Activated CD4-positive, alpha-beta memory T cell treated with anti-CD3 and anti-CD28 coated beads, Interleukin-2, amount 10 ng/mL, durations not matched to agents 7 days and 5 days (primary cell): ENCODE measurements around the gene CRYAA. TPM values are rescaled to one million over a fixed set of nuclear protein-coding genes. Genes with fewer than 3 reads are reported as not detected.
"Not testable (repeated sequence)": the region's sequence is repeated elsewhere in the genome, so short reads cannot be mapped to it uniquely, and the experiment has no call there.

ENCODE experiments used
- CTCF ChIA-PET: fragments of 350-600 bp; sonication (Branson Sonifier 250); formaldehyde crosslinking; loops from one replicate; lab custom pipeline; 2021; ENCODE audit warnings: antibody characterized with exemption, inconsistent platforms; lab: Charles Lee
- POLR2A ChIA-PET: fragments of 350-600 bp; sonication (Branson Sonifier 250); formaldehyde crosslinking; loops from one replicate; lab custom pipeline; 2021; ENCODE audit warnings: antibody characterized with exemption; lab: Charles Lee
- DNase-seq: peaks from one replicate; pipeline ENCODE4 v3.0.0-alpha.2; 2020
- H3K27ac Mint-ChIP-seq: one replicate; pipeline ENCODE4 v1.8.0; 2021; ENCODE audit warnings: mild to moderate bottlenecking, mixed read lengths
- H3K27me3 Mint-ChIP-seq: one replicate; pipeline ENCODE4 v1.8.0; 2021; ENCODE audit warnings: mixed read lengths
- H3K36me3 Mint-ChIP-seq: one replicate; pipeline ENCODE4 v1.8.0; 2021; ENCODE audit warnings: low read depth, mixed read lengths
- H3K4me1 Mint-ChIP-seq: one replicate; pipeline ENCODE4 v1.8.0; 2021; ENCODE audit warnings: mixed read lengths
- H3K4me3 Mint-ChIP-seq: one replicate; pipeline ENCODE4 v1.8.0; 2021; ENCODE audit warnings: mild to moderate bottlenecking, mixed read lengths
- H3K9me3 Mint-ChIP-seq: one replicate; pipeline ENCODE4 v1.8.0; 2021; ENCODE audit warnings: mixed read lengths
- total RNA-seq, 2 experiments: library from RNA; stranded (reverse); gene quantifications; one replicate each; pipeline ENCODE4 v1.2.3, GENCODE V29; 2021

Gene CRYAA
- total RNA-seq, 2 experiments from 2014 or later = not detected

DNA sequence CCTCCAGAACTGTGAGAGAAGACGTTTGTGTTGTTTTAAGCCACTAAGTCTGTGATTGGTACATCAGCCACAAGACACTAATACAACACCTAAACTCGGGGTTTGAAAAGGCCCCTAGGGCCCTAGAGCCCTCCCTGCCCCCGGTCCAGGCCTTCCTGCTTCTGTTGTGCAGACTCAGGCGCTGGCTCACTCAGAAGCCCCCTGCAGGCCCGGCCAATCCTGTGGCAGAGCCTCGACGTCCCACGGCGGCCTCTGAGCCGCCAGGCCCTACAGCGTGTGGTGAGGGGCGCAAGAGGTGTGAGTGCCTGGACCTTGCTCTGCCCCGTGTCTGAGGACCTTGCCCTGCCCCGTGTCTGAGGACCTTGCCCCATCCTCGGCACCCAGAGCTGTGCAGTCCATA is 3.1 kb upstream of the CRYAA start:
- DNase-seq, H3K27ac Mint-ChIP-seq, POLR2A ChIA-PET, H3K27me3 Mint-ChIP-seq, CTCF ChIA-PET, H3K4me1 Mint-ChIP-seq, H3K9me3 Mint-ChIP-seq, H3K4me3 Mint-ChIP-seq, H3K36me3 Mint-ChIP-seq: not testable (repeated sequence)

DNA sequence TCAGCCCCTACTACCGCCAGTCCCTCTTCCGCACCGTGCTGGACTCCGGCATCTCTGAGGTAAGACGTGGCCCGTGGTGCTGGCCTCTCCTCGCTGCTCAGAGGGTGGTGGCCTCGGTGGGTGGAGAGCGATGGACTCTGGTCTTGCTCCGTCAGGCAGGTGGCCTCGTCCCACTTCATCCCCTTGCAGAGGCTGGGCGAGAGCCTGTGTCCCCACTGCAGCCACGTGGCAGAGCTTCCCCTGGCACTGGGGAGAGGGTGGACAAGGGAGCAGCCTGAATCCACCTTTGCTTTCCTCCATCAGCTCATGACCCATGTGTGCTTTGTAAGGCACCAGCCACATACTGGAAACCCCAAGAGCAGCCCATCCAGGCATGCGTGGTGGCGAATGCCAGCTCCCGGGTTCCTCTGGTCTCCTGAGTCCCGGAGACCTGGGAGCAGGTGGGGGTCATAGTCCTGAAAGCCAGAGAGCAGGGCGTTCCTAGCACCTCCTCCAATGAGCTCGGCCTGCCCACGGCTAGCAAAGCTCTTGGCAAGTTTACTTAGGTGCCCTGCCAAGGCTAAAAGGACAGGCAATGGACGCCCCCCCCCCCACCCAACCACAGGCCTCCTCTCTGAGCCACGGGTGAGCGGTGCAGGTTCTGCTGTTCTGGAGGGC is 550 bp downstream of the CRYAA start:
- POLR2A ChIA-PET, CTCF ChIA-PET, H3K4me3 Mint-ChIP-seq, H3K27me3 Mint-ChIP-seq, DNase-seq, H3K9me3 Mint-ChIP-seq, H3K4me1 Mint-ChIP-seq, H3K27ac Mint-ChIP-seq, H3K36me3 Mint-ChIP-seq: not testable (repeated sequence)

DNA sequence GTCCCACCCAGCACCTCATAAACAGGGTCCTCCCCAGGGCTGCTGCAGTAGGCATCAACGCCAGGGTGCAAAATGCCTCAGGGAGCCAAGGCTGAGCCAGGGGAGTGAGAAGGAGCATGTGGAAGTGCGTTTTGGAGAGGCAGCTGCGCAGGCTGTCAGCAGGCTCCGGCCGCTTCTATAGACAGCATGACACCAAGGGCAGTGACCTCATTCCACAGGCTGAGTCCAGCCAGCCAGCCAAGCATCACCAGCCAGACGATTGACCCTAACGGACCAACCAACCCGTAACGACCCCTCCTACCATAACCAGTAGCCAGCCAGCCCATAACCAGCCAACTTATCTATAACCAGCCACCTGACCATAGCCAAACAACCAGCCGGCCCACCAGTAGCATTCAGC is 1.1 kb downstream of the CRYAA start:
- H3K4me3 Mint-ChIP-seq, H3K4me1 Mint-ChIP-seq, POLR2A ChIA-PET, H3K27me3 Mint-ChIP-seq, H3K27ac Mint-ChIP-seq, H3K9me3 Mint-ChIP-seq, H3K36me3 Mint-ChIP-seq, CTCF ChIA-PET, DNase-seq: not testable (repeated sequence)

DNA sequence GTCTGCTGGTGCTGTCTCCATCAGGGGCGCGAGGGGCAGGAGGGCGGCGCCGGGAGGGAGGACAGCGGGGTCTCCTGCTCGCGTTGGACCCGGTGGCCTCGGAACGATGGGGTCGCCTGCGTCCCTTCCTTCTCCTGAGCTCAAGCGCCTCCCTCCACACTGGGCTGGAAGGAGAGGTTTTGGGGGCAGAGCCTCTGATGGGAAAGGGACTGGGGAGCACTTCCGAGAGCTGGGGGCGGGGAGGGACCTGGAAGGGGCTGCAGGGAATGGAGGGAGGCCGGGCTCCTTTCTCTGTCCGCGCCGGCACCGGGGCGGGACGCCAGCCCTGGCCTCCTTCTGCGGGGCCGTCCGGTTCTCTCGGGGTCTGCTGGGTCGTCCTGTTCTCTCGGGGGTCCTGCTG is 4.0 kb downstream of the CRYAA start:
- H3K4me3 Mint-ChIP-seq, H3K9me3 Mint-ChIP-seq, H3K36me3 Mint-ChIP-seq, H3K27me3 Mint-ChIP-seq, CTCF ChIA-PET, DNase-seq, H3K27ac Mint-ChIP-seq, H3K4me1 Mint-ChIP-seq, POLR2A ChIA-PET: not testable (repeated sequence)

DNA sequence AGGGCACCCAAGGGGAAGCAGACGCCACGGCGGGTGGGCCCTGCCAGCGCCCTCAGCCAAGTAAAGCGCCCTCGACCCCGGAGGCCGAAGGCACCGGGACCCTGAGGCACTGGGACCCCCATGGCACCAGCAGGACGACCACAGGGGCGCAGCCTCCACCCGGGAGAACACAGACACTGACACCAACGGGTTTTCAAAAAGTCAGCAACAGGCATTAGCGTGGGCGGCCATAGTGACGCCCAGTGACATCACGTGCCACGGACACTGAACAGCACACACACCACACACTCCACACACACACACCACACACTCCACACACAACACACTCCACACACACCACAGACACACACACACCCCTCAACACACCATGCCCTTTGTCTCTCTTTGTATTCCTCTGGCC is 4.6 kb downstream of the CRYAA start:
- CTCF ChIA-PET, POLR2A ChIA-PET, H3K9me3 Mint-ChIP-seq, H3K27ac Mint-ChIP-seq, DNase-seq, H3K4me1 Mint-ChIP-seq, H3K36me3 Mint-ChIP-seq, H3K27me3 Mint-ChIP-seq, H3K4me3 Mint-ChIP-seq: not testable (repeated sequence)

DNA sequence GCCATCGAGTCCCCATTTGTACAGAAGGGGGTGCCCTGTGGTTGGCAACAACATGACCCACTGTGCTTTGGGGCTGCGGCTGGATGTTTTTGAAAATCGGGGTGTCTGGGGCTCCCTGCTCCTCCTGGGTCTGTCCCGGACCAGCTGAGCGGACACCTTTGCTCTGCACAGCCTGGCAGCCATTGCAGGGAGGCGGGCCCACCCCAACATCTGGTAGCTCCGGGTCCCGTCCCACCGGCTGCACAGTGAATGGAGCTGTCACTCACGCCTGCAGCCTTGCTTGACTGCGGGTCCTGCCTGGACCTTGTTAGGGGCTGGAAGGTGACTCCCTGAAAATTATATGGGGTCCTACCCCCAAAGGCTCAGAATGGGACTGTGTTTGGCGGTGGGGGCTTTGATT is 5.1 kb downstream of the CRYAA start:
- CTCF ChIA-PET, H3K27me3 Mint-ChIP-seq, H3K4me3 Mint-ChIP-seq, H3K9me3 Mint-ChIP-seq, H3K36me3 Mint-ChIP-seq, H3K27ac Mint-ChIP-seq, POLR2A ChIA-PET, H3K4me1 Mint-ChIP-seq, DNase-seq: not testable (repeated sequence)

DNA sequence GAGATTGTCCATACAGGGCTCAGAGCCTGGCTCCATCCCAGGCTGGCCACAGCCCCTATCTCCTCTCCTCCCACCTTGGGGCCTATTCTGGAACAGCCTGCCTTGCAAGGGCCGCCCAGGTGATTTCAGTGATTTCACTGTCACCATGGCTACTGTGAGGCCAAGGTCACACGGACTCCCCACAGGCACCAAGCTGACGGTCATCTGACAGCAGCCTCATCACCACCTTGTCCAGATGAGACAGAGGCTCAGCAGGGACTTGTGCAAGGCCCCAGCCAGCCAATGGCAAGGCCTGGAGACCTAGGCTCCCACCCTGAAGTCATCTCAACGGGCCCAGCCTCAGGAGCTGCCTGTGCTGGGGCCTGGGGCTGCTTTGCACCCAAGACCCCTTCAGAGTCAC is 6.2 kb downstream of the CRYAA start:
- H3K27ac Mint-ChIP-seq, H3K27me3 Mint-ChIP-seq, H3K4me3 Mint-ChIP-seq, H3K36me3 Mint-ChIP-seq, DNase-seq, H3K4me1 Mint-ChIP-seq, POLR2A ChIA-PET, CTCF ChIA-PET, H3K9me3 Mint-ChIP-seq: not testable (repeated sequence)

DNA sequence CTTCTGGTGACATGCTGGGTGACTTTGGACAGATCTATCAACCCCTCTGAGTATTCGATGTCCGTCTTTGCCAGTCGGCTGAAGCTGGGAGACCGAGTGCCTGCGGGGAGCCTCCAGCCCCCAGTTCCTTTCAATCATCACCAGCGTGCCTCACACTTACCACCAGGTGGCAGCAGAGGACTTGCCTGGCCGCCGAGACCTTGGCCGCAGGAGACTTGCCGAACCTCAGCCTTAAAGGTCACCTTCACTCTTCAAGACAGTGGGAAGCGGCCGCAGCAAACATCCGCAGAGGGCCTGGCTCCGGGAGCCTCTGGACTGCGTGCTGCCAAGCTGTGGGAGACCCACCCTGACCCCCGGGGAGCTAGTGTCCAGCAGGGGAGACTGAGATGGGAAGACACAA is 7.8 kb downstream of the CRYAA start:
- H3K4me3 Mint-ChIP-seq, H3K27ac Mint-ChIP-seq, H3K4me1 Mint-ChIP-seq, H3K36me3 Mint-ChIP-seq, DNase-seq, CTCF ChIA-PET, H3K27me3 Mint-ChIP-seq, POLR2A ChIA-PET, H3K9me3 Mint-ChIP-seq: not testable (repeated sequence)

DNA sequence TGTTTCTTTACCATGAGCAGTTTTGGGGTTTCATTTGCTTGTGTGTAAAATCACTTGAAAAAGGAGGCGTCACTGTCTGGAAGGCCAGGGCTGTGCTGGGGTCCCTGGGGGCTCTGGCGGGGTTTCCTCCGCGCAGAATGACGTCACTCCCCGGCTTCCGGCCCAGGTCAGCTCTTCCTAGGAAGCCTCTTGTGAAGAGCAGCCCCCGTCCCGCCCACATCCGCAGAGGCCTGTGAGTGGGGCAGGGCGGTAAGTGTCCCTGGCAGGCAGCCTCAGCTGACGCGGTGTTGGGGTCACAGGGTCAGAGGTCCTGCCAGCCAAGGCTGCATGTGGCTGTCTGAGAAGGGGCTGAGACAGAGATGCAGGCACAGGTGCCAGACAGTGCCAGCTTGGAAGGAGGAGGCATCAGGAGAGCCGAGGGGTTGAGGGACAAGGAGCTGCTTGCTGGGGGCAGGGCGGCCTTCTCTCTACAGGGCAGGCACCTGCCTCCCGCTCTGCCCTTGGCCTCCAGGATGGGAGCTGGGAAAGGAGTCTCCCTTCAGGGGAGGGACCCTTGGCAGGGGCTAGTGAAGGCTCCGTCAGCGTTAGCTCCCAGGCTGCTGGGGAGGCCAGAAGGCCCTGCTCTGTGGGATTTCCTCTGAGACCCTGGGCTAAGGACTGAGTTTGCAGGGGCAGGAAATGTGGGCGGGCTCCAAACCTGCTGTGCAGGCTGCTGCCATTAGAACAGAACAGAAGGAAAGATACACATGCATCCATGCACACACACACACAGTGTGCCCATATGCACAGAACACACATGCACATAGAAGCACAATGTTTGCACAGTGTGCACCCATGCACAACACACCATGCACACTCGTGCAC is 8.5 kb downstream of the CRYAA start:
- H3K36me3 Mint-ChIP-seq, H3K4me3 Mint-ChIP-seq, CTCF ChIA-PET, H3K4me1 Mint-ChIP-seq, H3K9me3 Mint-ChIP-seq, POLR2A ChIA-PET, H3K27ac Mint-ChIP-seq, H3K27me3 Mint-ChIP-seq, DNase-seq: not testable (repeated sequence)

DNA sequence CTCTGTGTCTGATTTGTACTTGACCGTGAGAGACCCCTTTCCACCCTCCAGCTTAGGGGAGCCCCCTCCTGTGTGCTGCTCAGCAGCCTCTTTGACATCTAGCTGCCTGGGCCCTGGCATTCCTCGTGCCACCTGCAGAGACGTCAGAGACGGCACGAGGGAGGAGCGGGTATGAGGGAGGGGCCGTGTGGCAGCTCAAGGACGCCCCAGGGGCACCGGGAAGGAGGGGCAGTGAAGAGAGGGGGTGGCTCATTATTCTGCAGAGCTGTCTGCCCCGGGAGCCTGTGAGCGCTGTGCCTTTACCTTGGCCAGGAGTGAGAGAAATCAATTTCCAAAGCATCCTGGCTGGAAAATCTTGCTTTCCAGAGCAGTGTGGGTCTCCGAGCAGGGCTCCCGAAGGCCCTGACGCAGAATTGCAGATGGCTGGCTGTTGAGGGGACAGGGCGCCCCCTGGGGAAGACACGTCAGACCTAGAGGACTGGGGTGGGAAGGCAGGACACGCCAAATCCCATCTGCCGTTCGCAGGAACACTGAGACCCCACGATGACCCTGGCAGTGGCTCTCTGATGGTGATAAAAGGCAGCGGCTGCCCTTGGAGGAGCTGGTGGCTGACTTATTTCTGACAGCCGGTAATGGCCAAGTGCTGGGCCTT is 9.5 kb downstream of the CRYAA start:
- H3K4me3 Mint-ChIP-seq, H3K27ac Mint-ChIP-seq, H3K9me3 Mint-ChIP-seq, H3K4me1 Mint-ChIP-seq, H3K27me3 Mint-ChIP-seq, H3K36me3 Mint-ChIP-seq, CTCF ChIA-PET, POLR2A ChIA-PET, DNase-seq: not testable (repeated sequence)

DNA sequence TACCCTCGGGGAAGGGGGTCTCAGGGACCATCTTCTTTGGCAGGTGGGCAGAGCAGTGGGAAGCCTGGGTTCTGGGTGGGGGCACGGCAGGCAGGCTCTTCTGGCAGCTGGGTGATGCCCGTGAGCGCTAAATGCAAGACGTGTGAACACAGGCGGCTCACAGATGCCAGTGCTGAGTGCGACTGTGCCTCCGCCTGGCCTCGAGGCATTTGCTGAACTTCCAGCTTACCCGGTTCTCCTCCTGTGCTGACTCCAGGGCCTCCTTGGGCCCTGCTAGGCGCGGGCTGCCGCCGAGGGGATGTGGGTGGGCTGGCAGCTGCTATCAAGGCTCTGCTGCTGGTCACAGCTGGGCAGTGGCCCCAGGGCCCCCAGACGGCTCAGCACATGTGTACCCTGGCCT is 12.2 kb downstream of the CRYAA start:
- H3K9me3 Mint-ChIP-seq, DNase-seq, H3K4me1 Mint-ChIP-seq, H3K36me3 Mint-ChIP-seq, POLR2A ChIA-PET, H3K27me3 Mint-ChIP-seq, CTCF ChIA-PET, H3K27ac Mint-ChIP-seq, H3K4me3 Mint-ChIP-seq: not testable (repeated sequence)

DNA sequence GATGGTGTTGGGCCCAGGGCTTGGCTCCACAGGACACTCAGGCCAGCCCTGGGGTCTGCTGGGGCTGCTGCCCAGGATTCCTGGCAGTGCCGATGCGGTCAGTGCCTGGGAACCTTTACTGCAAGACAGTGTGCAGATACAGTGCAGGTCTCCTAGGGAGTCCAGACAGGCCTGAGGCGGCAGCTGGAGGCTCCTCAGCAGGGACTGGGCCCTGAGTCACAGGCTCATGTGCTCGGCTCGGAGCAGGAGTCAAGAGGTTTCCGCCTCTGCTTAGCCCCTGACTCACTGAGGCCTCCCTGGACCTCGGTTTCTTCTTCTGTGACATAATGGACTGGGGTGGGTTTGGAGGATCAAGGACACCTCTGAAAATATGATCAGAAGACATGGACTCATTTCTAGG is 18.5 kb downstream of the CRYAA start:
- H3K36me3 Mint-ChIP-seq, H3K4me3 Mint-ChIP-seq, POLR2A ChIA-PET, H3K9me3 Mint-ChIP-seq, H3K27me3 Mint-ChIP-seq, H3K4me1 Mint-ChIP-seq, CTCF ChIA-PET, H3K27ac Mint-ChIP-seq, DNase-seq: not testable (repeated sequence)

DNA sequence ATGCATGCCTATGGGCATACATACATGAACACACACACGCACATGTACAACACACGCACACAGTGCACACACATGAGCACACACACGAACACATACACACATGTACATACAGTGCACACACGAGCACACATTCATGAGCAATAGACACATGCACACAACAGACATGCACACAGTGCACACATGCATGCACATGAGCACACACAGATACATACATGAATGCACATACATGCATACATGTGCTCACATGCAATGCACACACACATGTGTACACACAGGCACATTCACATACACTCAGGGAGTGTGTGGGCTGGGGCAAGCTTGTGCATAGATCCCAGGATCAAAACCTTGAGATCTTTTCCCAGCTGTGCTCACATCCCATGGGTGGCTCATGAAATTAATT is 18.9 kb downstream of the CRYAA start:
- Mint-ChIP-seq H3K4me1 (no peaks in the 10 kb centered on the region), H3K27ac (no peak overlapping the region), H3K36me3 (no peaks in the 10 kb centered on the region), H3K27me3 (peaks cover 2% of the 10 kb centered on the region), H3K9me3 (no peaks in the 10 kb centered on the region), H3K4me3 (no peak overlapping the region)
- no peak for DNase-seq
- ChIA-PET POLR2A (no interaction called here), CTCF (no interaction called here)

DNA sequence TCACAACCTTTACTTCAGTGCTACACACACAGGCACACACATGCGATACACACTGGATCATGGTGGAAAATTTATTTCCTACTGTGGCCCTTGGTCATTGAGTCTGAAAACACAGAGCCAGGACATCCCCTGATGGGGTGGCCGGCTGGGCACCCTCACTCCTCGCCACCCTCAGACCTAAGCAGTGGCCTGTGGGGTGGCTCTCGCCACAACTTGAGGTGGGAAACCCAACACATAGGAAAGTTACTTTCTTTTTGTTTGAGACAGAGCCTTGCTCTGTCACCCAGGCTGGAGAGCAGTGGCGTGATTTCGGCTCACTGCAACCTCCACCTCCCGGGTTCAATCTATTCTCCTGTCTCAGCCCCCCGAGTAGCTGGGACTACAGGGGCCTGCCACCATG is 19.4 kb downstream of the CRYAA start:
- ChIA-PET CTCF (no interaction called here), POLR2A (no interaction called here)
- Mint-ChIP-seq H3K4me1 (no peaks in the 10 kb centered on the region), H3K36me3 (no peaks in the 10 kb centered on the region), H3K9me3 (no peaks in the 10 kb centered on the region), H3K27me3 (peaks cover 2% of the 10 kb centered on the region), H3K4me3 (no peak overlapping the region), H3K27ac (no peak overlapping the region)
- DNase-seq = peak; percentile 12
